Right renal cortex interstitium (tissue), 3 donors: ENCODE data around the gene SPTB. TPM values are rescaled to one million over a fixed set of nuclear protein-coding genes. Genes with fewer than 3 reads are reported as not detected.

Experiments
- DNase-seq, 3 donors: peaks; one replicate each; pipeline ENCODE4 v3.0.0-alpha.2; 2013; ENCODE audit warnings: low read depth in 3 of 3, low spot score in 2 of 3
- polyA plus RNA-seq, 3 donors: library from polyadenylated mRNA; unstranded; fragments of 120-200 nt; gene quantifications; one replicate each; pipeline ENCODE4 v1.2.1, GENCODE V29; 2013; ENCODE audit not compliant: insufficient read length in 3 of 3

Gene SPTB
- polyA plus RNA-seq, 3 donors = 11.0 to 13.2 (median 12.6) TPM

DNA sequence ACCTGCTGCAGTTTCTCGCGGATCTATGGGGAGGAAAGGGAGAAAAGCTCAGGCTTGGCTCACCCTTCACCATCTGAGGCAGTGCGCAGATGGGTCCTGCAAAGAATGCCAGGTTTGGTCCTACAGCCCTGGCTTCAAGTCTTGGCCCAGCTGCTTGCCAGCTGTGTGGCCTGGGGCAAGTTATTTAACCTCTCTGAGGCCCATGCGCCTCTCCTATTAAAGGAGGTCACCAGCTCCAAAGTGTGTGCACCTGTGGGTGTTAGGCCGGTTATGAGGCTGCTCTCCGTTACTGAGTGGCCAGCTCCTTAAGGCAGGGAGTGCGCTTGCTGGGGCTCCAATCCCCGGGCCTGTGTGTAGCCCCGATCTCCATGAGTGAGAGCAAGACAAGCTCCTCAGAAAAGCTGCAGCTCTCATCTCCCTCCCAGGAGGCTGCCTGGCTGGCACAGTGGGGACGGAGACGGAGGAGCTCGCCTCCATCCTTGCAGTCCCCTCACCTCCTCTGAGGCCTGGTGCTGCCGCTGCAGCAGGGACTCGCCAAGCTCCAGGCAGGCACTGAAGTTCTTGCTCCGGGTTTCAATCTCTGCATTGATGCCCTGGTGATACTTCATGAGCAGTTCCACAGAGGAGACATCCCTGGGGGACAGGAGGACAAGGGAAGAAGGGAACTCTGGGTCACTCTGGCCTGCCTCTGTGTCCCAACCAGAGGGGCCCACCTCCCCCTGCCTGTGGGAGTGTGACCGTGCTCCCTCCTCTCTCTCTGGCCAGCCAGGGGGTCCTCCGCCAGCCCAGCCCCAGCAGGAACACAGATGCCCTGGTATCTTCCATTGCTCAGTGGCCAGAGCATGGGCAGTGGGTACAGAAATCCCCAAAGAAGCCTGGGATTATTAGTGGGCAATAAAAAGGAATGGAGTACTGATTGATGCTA is 110.3 kb downstream of the SPTB start:
- DNase-seq = no peak

DNA sequence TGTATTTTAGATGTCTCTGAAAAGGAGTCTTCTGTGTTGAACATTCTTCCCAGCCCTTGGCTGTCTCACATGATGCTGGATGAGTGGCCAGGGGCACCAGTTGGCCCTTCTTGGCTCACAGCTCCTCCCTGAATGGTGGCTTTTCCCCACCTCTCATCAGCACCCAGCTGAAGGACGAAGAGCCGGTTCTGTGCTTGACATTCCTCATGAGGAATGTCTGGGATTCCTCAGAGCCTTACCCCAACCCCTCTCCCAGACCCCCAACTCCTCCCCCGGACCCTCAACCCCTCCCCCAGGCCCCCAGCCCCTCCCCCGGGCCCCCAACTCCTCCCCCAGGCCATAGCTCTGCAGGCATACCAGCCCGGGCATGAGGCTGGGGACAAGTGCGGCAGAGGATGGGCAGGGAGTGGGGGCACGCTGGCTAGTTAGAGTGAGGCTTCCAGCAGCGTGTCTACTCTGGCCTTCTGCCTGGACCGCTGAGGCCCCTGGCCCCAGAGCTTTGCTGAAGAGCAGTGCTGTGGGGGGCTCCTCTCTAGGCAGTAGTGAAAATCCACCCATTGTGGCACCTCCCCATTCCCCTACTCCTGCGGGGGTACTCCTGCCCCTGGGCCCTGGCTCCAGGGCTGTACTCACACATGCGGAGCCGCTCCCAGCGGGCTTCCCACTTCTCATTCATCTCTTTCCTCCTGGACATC is 111.2 kb downstream of the SPTB start:
- no peak for DNase-seq

DNA sequence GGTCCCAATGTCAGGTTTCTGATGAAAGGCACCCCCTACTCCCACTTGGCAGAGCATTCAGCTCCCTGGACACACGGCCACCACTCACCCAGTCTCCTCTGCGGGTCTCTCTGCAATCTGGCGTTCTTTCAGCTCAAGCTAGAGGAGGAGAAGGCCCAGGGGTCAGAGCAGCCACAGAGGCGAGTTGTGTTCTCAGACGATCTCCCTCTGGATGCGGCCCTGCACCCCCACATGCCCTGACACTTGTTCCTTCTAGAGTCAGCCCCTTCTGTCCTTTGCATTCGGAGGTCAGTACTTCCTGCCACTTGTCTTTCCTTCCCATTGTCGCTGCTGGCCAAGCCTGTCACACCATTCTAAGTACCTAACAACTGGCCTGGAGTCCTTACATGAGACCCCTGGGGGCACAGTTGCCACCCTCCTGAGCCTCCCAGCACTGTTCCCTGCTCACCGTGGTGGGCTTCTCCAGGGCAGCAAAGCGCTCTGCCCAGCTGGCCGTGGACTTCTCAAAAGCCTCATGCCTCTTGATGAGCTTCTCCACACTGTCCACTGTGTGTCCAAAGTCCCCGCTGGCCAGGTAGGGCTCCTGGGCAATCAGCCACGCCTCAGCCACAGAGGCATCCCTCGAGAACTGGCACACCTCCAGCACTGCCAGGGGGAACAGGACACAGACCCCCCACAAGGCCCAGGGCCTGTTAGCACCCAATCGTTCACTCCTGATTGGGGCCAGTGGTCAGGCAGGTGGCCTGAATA is 112.3 kb downstream of the SPTB start:
- no peak for DNase-seq

DNA sequence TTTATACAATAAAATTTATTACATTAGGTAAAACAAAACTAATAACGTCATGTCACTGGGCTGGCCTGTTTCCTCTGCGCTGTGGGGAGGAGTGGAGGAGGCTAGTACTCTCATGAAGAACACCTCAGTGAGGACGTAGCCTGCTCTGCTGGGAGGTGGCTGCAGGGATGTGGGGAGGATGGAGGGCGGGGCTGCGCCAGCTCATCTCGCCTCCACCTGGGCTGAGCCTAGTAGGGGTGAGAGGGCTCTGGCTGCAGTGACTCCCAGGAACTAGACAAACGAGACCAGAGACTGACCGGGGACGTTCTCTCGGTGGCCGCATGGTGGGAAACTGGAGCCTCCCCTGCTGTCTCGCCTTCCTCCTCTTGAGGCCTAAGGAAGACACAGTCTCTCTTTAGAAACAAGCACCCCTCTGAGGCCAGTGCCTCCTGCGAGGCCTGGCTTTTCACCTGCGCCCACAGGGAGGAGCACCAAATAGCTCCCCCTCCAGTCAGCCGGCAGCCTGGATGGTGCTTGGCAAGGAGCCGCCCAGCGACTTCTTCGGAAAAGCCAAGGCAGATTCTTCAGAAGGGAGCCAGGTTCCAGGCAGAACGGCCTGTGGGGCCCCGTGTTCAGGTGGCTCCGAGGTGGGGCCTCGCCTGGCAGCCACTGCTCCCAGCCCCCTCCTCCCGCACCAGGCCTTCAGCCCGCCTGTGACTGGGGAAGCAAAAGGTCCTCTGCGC is 113.1 kb downstream of the SPTB start:
- no peak for DNase-seq

DNA sequence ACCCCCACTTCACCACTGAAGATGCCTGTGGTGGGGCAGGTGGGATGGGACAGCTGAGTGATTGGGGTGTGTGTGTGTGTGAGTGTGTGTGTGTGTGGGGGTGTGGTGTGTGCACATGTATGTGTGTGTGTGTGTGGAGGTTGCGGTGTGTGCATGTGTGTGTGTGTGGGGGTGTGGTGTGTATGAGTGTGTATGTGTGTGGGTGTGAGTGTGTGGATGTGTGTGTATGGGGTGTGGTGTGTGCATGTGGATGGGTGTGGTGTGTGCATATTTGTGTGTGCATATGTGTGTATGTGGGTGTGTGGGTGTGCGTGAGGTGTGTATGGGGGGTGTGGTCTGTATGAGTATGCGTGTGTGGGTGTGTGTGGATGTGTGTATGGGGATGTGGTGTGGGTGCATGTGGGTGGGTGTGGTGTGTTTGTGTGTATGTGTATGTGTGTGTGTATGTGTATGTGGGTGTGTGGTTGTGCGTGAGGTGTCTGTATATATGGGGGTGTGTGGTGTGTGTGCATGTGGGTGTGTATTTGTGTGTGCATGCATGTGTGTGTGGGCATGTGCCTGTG is 113.9 kb downstream of the SPTB start:
- DNase-seq = no peak

DNA sequence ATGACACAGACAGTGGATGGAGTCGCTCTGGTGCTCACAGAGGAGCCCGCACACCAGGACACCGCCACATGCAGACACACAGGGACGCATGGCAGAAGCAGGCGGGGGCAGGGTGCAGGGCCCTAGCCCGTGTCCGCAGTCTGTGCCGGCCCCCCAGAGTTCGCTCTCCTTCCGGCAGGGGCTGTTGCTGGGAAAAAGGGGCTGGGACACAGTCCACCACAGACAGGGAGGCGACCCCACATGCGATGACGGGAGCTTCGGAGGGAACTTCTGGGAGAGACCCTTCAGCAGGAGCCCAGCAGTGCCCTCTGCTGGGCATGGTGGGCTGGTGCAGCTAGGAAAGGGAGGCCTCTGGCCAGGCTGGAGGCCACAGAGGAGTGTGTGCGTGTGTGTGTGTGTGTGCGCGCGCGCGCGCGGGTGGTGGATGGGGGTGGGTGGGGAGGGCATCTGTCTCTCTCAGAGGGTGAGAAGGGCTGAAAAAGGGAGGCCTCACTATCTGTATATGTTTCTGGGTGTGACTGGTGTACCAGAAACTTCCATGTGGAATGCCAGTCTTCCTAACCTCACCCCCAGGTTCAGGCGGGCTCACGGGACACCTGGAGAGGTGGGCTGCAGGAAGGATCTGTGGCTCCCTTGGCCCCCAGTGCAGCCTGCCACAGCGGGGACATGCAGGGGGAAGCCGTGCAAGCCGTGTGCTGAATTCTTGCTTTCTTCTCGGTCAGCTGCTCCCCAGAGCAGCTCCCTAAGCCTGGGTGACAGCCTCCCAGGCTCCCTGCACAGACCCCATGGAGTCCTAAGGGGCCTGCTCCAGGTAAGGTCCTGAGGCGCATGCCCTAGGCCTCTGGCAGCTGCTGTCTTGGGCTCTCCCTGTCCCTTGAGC is 114.8 kb downstream of the SPTB start:
- peak in 2 of 3 donors; percentile 75 to 82 for DNase-seq

DNA sequence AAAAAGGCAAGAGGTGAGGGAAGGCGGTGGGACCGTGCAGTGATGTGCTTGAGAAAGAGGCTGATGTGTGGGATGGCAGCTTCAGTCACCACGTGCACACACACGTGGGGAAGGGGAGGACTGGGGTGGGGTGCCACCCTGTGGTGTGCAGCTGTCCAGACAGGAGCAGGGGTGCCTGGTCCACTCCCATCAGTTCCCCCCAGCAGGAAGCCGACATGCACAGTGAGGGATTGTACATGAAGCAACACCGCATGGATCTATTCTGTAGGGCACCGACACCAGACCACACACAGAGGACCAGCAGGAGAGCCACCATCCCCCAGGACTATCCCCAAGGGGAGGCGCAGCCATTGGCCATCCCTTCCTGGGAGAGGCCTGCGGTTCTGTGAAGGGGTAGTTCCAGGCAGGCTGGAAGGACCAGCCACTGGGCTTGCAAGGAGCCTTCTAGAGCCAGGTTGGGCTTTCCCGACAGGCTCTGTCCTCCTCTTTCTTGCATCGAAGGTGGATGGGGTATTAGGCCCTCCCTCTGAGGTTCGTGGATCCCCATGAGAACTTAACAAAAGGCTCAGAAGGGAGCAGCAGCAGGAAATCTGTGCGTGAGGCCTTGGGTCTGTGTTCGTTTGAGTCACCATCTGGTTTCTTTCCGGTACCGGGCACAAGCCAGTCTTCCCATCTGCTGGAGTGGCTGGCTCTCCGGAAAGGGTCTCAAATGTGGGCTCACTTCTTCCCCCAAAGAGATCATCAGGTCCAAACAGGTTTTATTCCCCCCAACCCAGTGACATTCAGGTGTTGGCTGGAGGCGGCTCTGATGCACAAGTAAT is 115.7 kb downstream of the SPTB start:
- no peak for DNase-seq

DNA sequence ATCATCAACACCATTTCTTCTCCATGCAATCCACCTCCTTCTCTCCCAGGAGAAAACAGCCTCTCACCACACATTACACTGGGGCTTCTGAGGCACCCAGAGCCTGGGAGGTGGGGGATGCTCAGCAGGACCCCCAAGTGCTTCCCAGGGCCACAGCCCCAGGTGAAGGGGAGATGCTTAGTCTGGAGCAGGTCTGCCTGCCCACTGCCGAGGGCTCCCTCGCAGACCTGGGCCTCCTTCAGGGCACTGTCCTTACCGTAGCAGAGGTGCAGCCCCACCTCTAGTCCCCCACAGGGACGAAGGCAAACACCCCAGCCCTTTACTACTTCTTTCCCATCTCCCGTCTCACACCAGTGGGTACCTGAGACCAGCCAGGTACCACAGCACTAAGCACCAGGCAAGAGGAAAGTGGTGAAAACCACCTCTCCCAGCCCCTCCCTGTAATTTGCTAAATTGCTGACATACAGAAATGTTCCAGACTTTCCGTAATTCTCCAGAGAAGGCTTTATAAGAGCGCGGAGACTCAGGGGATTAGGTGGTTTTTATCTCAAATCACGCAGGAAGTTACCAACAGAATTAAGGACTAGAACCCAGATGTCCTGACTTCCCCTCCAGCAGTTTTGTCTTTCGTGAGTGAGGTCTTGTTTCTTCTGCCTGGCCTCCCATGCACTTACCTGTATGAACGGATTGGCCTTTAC is 116.5 kb downstream of the SPTB start:
- no peak for DNase-seq

DNA sequence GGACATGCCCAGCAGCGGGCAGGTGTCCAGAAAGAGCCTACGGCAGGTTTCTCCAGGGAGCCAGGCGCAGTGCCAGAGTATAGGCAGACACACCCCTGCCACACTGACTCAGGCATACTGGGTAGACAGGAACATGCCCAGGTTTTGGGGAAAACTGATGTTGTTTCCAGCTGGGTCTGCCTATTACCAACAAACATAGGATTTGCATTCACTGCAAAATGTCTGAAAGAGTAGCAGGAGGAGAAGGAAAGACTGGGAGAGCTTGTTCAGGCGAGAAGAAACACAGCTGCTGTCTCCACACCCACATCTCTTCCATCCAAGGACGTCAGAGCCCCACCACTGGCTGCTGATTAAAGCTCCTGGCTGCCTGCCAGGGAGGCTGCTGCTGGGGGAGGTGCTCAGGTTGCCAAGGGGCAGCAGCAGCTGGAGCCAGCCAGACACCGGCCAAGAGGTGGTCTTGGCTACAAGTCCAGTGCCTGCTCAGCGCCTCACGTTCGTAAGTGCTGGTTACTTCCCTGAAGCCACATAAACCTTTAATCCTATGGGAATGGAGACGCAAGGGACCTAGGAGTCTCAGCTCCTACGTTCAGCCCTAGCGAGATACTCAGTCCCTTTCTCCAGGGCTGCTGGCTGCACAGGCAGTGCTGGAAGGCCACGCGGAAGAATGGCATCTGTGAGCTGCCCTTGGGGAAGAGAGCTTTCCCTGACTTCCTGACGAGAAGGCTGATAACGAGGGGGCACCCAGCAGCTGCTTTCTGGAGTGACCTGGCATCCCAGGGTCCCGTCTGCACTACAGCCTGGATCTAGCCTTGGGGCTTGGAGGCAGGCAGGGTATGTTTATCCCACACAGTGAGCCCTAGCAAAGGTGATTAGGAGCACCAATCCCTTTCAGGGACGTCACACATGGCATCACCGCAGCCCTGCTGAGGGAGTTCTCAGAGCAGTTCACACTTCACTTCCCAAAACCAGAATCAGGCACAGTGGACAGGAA is 117.4 kb downstream of the SPTB start:
- DNase-seq = peak; percentile 87 to 91 (median 88)

DNA sequence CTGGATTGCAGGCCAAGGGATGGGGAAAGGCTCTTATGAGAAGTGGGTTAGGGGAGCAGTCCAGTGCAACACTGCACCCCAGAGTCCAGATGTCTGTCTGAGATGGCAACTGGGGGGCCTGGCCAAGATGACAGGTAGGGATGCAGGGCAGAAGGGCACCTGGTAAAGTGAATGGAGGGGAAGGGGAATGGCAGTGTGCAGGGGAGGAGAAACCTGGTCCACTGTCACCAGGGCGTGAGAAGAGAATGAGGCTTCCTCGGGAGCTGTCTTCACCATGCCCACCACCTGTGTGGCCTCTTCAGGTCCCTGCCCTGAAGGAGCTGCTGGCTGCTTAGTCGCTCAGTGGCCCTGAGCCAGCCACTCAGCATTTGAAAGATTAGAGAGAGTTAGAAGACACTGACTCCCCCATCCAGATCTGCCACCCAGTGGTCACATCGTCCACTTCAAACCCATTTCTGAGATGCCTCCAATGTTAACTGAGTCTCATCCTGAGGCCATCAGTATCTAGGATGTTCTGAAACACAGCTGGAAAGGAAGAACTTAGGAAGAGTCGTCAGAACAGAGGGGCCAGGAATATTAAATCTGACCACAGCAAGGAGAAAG is 118.2 kb downstream of the SPTB start:
- DNase-seq = no peak

DNA sequence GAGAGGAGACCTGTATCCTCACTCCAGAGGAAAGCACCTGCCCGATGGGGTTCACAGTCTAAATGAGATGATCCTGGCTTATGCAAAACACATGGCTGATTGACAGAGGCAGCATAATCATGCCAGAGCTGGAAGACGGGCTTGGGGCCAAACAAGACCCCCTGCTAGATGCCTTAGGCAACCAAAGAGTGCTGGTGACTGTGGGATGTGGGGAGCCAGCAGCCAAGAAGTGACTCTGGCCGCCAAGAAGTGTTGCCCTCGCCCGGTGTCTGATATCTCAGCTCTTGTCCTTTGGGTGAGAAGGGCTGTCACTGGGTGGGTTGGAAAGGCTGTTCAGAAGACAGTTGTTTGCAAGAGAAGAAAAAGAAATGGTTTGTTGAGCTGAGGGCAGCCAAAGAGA is 118.8 kb downstream of the SPTB start:
- DNase-seq = no peak

DNA sequence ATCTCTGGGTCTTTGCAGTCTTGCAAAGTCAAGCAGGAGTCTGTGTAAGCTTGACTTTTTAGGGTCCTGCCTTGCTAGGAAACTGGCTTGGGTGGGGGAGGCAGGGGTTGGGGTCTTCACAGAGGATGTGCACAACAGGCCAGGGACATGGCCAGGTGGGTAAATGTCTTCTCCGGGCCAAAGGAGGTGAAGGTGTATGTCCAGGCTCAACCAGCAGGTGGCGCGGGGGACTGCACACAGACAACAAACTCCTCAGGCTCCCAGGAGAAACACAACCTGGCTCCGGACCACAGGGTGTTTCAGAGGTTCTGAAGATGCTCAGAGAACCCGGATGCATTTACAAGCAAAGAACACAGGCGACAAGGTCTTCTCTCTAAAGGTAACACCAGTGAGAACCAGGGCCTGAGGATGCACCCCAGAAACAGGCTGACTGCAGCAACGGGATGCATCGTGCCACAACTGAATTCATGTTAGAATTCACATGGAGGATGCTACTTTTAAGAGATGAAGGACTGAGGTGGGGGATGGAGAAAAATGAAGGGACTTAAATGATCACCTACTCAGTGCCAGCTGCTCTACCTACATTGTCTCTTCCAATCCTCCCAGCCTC is 119.5 kb downstream of the SPTB start:
- no peak for DNase-seq

DNA sequence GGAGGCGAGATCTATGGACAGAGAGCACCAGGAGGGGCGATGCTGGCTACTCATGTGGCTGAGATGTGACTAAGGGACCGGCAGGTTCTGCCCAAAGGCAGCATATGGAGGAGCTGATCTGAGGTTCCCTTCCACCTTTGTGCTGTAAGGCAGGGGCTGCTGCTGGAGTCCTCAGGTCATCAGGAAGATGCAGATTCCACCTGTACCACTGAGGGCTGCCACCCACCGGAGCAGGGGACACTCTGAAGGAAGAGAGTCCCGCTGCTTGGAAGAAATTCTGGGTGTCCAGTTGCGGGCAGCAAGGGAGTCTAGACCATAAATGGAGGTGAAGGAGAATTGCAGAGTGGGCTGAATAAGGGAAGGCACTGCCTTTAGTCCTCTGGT is 120.2 kb downstream of the SPTB start:
- no peak for DNase-seq

DNA sequence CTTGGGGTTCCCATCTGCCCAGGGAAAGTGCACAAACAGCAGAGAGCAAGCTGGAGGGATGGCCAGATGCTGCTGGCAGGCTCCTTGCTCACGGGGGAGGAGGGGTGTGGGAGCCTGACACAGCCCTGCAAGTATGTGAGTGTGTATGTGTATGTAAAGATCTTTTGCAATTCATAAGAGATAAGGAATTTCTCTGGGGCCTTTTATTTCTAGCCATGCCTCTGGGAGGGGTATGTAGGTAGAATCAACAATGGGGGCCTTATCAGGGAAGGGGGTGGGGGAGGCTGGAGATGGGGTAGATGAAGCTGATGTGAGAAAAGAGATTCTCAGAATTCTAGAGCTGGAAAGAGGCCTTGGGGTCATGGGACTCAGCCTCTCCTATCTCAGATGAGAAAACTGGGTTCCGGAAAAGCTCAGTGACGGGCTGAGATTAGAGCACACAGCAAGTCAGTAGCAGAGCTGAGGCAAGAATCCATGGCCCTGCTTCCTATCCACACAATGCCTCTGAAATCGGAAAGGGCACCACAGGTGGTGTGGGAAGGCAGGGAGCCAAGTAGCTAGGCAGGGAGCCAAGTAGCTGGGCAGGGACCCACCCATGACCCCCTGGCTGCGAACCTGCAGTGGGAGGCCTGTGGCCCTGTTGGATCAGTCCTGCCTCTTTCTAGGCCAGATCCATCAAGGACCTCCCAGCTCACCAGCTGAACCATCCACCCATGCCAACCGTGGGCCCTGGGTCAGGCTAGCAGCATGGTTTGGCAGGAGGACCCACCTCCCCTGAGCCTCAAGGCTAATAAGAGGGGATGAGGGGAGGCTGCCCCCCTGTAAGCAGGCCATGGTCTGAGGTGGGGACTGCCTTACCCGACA is 120.8 kb downstream of the SPTB start:
- no peak for DNase-seq

DNA sequence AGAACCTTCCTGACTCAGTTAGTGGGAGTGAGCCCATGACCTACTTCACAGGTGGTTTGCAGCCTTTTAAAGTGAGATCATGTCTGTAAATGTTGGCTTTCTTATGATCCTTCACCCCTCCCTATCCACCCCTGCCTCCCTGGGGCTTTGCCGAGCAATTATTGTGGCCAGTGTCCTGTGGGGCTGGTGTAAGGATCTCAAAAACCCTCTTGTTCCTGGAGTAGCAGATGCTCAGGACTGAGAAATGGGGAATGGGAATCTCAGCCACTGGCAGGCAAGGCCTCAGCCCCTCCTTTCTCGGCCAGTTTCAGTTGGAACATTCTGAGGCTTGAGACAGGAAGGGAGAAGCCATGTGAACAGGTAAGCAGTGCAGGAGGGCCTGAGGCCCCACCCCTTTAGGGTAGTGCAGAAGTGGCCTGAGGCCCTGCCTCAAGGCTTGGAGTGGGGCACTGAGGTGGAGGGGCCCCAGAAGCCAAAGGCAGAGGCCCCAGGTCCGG is 121.6 kb downstream of the SPTB start:
- DNase-seq = no peak
